GM23338 (cell line): ENCODE results near the gene RAD51B. TPM values are rescaled to one million over a fixed set of nuclear protein-coding genes. Genes with fewer than 3 reads are reported as not detected.

ENCODE experiments used
- ATAC-seq: fragments of 200-7000 bp; cut with Tn5 transposase; 3 replicates; pipeline ENCODE4 v1.9.1; 2020
- DNase-seq: peaks from one replicate; pipeline ENCODE4 v3.0.0-alpha.2; 2015; ENCODE audit warnings: low spot score
- H2AFZ ChIP-seq: fragments of 200-600 bp; sonication (generic); 2 replicates; pipeline ENCODE4 v1.8.0; 2016; ENCODE audit warnings: antibody characterized with exemption, mild to moderate bottlenecking, moderate library complexity
- H3F3A ChIP-seq: fragments of 200-600 bp; sonication (generic); replicated peaks from 2 replicates; pipeline ENCODE4 v1.8.0; 2017; ENCODE audit warnings: antibody characterized with exemption, mixed run types, low read depth
- H3K27ac ChIP-seq: fragments of 200-600 bp; sonication (generic); 2 replicates; pipeline ENCODE4 v1.6.1; 2016; ENCODE audit warnings: low read depth
- H3K27me3 ChIP-seq: fragments of 200-600 bp; sonication (generic); 2 replicates; pipeline ENCODE4 v1.8.0; 2016; ENCODE audit warnings: mild to moderate bottlenecking, mixed run types, moderate library complexity; ENCODE audit not compliant: insufficient read depth
- H3K36me3 ChIP-seq: fragments of 200-600 bp; sonication (generic); 2 replicates; pipeline ENCODE4 v1.8.0; 2016; ENCODE audit warnings: mild to moderate bottlenecking; ENCODE audit not compliant: insufficient read depth
- H3K4me1 ChIP-seq: fragments of 200-600 bp; sonication (generic); 2 replicates; pipeline ENCODE4 v1.8.0; 2016; ENCODE audit warnings: mild to moderate bottlenecking, moderate library complexity; ENCODE audit not compliant: insufficient read depth
- H3K4me2 ChIP-seq: fragments of 200-600 bp; sonication (generic); 2 replicates; pipeline ENCODE4 v1.7.1; 2017; ENCODE audit warnings: mixed run types
- H3K4me3 ChIP-seq: fragments of 200-600 bp; sonication (generic); 2 replicates; pipeline ENCODE4 v1.6.1; 2016; ENCODE audit warnings: mixed run types
- H3K79me2 ChIP-seq: fragments of 200-600 bp; sonication (generic); replicated peaks from 2 replicates; pipeline ENCODE4 v1.8.0; 2017; ENCODE audit warnings: mild to moderate bottlenecking; ENCODE audit not compliant: insufficient read depth
- H3K9me2 ChIP-seq: fragments of 200-600 bp; sonication (generic); 2 replicates; pipeline ENCODE4 v1.8.0; 2017; ENCODE audit not compliant: insufficient read depth
- H4K20me1 ChIP-seq: fragments of 200-600 bp; sonication (generic); replicated peaks from 2 replicates; pipeline ENCODE4 v1.8.0; 2017; ENCODE audit warnings: mild to moderate bottlenecking; ENCODE audit not compliant: insufficient read depth
- H3K27ac Mint-ChIP-seq: 2 replicates; pipeline ENCODE4 v1.8.0; 2020; ENCODE audit warnings: inconsistent platforms, mild to moderate bottlenecking, moderate library complexity, mixed read lengths
- H3K27me3 Mint-ChIP-seq: 3 replicates; pipeline ENCODE4 v1.8.0; 2022; ENCODE audit warnings: low read depth, mild to moderate bottlenecking, moderate library complexity, mixed read lengths, inconsistent platforms; ENCODE audit not compliant: insufficient read depth, poor library complexity
- H3K36me3 Mint-ChIP-seq: 3 replicates; pipeline ENCODE4 v1.8.0; 2021; ENCODE audit warnings: low read depth, mild to moderate bottlenecking, inconsistent platforms, moderate library complexity, mixed read lengths
- H3K4me1 Mint-ChIP-seq: 3 replicates; pipeline ENCODE4 v1.8.0; 2020; ENCODE audit warnings: mild to moderate bottlenecking, inconsistent platforms, mixed read lengths
- H3K4me3 Mint-ChIP-seq: 3 replicates; pipeline ENCODE4 v1.8.0; 2021; ENCODE audit warnings: moderate library complexity, mild to moderate bottlenecking, inconsistent platforms, mixed read lengths
- H3K9me3 Mint-ChIP-seq: 3 replicates; pipeline ENCODE4 v1.8.0; 2020; ENCODE audit warnings: moderate library complexity, mild to moderate bottlenecking, inconsistent platforms, mixed read lengths
- CREB1 ChIP-seq: fragments of 250-450 bp; sonication (Bioruptor Pico); IDR thresholded peaks from 2 replicates; pipeline ENCODE4 v1.5.0; 2020; ENCODE audit warnings: low read depth, mild to moderate bottlenecking, moderate library complexity
- EZH2 ChIP-seq: fragments of 200-600 bp; sonication (generic); IDR thresholded peaks from one replicate; pipeline ENCODE4 v1.8.0; 2017; ENCODE audit warnings: antibody characterized with exemption, mild to moderate bottlenecking, low read depth; ENCODE audit not compliant: unreplicated experiment
- EZH2phosphoT487 ChIP-seq: fragments of 200-600 bp; sonication (generic); IDR thresholded peaks from one replicate; pipeline ENCODE4 v1.8.1; 2018; ENCODE audit warnings: antibody characterized with exemption; ENCODE audit not compliant: unreplicated experiment
- JUNB ChIP-seq: IDR thresholded peaks from one replicate; pipeline ENCODE4 v1.6.1; 2016; ENCODE audit warnings: antibody characterized with exemption; ENCODE audit not compliant: unreplicated experiment
- NANOG ChIP-seq: IDR thresholded peaks from 2 replicates; pipeline ENCODE4 v1.6.1; 2016; ENCODE audit warnings: antibody characterized with exemption, borderline replicate concordance
- POLR2AphosphoS5 ChIP-seq: IDR thresholded peaks from 2 replicates; pipeline ENCODE4 v1.6.1; 2016; ENCODE audit warnings: antibody characterized with exemption, low read depth
- REST ChIP-seq: IDR thresholded peaks from one replicate; pipeline ENCODE4 v1.6.1; 2018; ENCODE audit warnings: antibody characterized with exemption; ENCODE audit not compliant: unreplicated experiment
- STAT1 ChIP-seq: IDR thresholded peaks from one replicate; pipeline ENCODE4 v1.6.1; 2016; ENCODE audit warnings: antibody characterized with exemption; ENCODE audit not compliant: unreplicated experiment
- ZNF114 ChIP-seq: fragments of 250-450 bp; sonication (Bioruptor Pico); IDR thresholded peaks from 2 replicates; pipeline ENCODE4 v1.5.0; 2020; ENCODE audit warnings: mild to moderate bottlenecking, moderate library complexity
- ZNF331 ChIP-seq: fragments of 250-450 bp; sonication (Bioruptor Pico); IDR thresholded peaks from 2 replicates; pipeline ENCODE4 v1.5.0; 2020; ENCODE audit warnings: low read depth, mild to moderate bottlenecking, moderate library complexity
- polyA plus RNA-seq: library from polyadenylated mRNA; unstranded; fragments of >200 nt; fragmentation: Nextera tagmentation; extraction: Ambion mirVana; gene quantifications from 2 replicates; pipeline ENCODE4 v1.2.1, GENCODE V29; 2016
- total RNA-seq: library from RNA; depleted of rRNA; stranded (reverse); fragments of >200 nt; shearing (Covaris generic); gene quantifications from 2 replicates; pipeline ENCODE4 v1.2.3, GENCODE V29; 2014
- TF ChIP-seq, protein P1 (sequence below): fragments of 250-450 bp; sonication (Bioruptor Pico); IDR thresholded peaks from 2 replicates; pipeline ENCODE4 v1.5.0; 2020; ENCODE audit warnings: mild to moderate bottlenecking, moderate library complexity
- TF ChIP-seq, protein P2 (sequence below): IDR thresholded peaks from 2 replicates; pipeline ENCODE4 v1.6.1; 2016; ENCODE audit warnings: antibody characterized with exemption
- TF ChIP-seq, protein P3 (sequence below), 2 experiments: fragments of 200-600 bp in 1 of 2; sonication (generic) in 1 of 2; conservative IDR thresholded peaks; 2 replicates each; pipeline versions ENCODE4 v1.5.1 to v1.6.1; 2016 to 2017; ENCODE audit warnings: antibody characterized with exemption in 2 of 2, low read depth in 2 of 2, mild to moderate bottlenecking in 2 of 2, moderate library complexity in 1 of 2

The RAD51B gene
- total and polyA plus RNA-seq, 2 experiments from 2014 or later: 15.7 to 29.1 TPM

GRCh38 chr14:67908052-67908754 lies 88.6 kb downstream of the RAD51B start:
- Histone ChIP-seq H3K4me2 (no peak overlapping the region), H3K4me1 (peaks cover 3% of the 10 kb centered on the region; the same call in 1 of the 2 replicates), H3K27ac (no peak overlapping the region), H3F3A (no peaks in the 10 kb centered on the region), H3K36me3 (no peaks in the 10 kb centered on the region), H4K20me1 (no peaks in the 10 kb centered on the region), H2AFZ (no peak overlapping the region), H3K79me2 (no peaks in the 10 kb centered on the region), H3K9me2 (no peaks in the 10 kb centered on the region), H3K4me3 (no peak overlapping the region), H3K27me3 (no peaks in the 10 kb centered on the region)
- Mint-ChIP-seq H3K9me3 (peaks cover 10% of the 10 kb centered on the region; the same call in 1 of the 3 replicates), H3K4me1 (peaks cover 3% of the 10 kb centered on the region; the same call in 1 of the 3 replicates), H3K27ac (peak overlapping the region; percentile 4; the same call in 1 of the 2 replicates), H3K4me3 (no peak overlapping the region), H3K36me3 (peaks cover 14% of the 10 kb centered on the region; the same call in 2 of the 3 replicates), H3K27me3 (peaks cover 5% of the 10 kb centered on the region)
- no peak for DNase-seq
- ATAC-seq: no peak
- no peak for TF ChIP-seq EZH2
- no peak for TF ChIP-seq EZH2phosphoT487
- no peak for TF ChIP-seq CREB1 (CRISPR knock-in tag)
- no peak for TF ChIP-seq ZNF331 (CRISPR knock-in tag)
- TF ChIP-seq NANOG: no peak
- TF ChIP-seq ZNF114 (CRISPR knock-in tag): no peak
- TF ChIP-seq, protein P1, sequence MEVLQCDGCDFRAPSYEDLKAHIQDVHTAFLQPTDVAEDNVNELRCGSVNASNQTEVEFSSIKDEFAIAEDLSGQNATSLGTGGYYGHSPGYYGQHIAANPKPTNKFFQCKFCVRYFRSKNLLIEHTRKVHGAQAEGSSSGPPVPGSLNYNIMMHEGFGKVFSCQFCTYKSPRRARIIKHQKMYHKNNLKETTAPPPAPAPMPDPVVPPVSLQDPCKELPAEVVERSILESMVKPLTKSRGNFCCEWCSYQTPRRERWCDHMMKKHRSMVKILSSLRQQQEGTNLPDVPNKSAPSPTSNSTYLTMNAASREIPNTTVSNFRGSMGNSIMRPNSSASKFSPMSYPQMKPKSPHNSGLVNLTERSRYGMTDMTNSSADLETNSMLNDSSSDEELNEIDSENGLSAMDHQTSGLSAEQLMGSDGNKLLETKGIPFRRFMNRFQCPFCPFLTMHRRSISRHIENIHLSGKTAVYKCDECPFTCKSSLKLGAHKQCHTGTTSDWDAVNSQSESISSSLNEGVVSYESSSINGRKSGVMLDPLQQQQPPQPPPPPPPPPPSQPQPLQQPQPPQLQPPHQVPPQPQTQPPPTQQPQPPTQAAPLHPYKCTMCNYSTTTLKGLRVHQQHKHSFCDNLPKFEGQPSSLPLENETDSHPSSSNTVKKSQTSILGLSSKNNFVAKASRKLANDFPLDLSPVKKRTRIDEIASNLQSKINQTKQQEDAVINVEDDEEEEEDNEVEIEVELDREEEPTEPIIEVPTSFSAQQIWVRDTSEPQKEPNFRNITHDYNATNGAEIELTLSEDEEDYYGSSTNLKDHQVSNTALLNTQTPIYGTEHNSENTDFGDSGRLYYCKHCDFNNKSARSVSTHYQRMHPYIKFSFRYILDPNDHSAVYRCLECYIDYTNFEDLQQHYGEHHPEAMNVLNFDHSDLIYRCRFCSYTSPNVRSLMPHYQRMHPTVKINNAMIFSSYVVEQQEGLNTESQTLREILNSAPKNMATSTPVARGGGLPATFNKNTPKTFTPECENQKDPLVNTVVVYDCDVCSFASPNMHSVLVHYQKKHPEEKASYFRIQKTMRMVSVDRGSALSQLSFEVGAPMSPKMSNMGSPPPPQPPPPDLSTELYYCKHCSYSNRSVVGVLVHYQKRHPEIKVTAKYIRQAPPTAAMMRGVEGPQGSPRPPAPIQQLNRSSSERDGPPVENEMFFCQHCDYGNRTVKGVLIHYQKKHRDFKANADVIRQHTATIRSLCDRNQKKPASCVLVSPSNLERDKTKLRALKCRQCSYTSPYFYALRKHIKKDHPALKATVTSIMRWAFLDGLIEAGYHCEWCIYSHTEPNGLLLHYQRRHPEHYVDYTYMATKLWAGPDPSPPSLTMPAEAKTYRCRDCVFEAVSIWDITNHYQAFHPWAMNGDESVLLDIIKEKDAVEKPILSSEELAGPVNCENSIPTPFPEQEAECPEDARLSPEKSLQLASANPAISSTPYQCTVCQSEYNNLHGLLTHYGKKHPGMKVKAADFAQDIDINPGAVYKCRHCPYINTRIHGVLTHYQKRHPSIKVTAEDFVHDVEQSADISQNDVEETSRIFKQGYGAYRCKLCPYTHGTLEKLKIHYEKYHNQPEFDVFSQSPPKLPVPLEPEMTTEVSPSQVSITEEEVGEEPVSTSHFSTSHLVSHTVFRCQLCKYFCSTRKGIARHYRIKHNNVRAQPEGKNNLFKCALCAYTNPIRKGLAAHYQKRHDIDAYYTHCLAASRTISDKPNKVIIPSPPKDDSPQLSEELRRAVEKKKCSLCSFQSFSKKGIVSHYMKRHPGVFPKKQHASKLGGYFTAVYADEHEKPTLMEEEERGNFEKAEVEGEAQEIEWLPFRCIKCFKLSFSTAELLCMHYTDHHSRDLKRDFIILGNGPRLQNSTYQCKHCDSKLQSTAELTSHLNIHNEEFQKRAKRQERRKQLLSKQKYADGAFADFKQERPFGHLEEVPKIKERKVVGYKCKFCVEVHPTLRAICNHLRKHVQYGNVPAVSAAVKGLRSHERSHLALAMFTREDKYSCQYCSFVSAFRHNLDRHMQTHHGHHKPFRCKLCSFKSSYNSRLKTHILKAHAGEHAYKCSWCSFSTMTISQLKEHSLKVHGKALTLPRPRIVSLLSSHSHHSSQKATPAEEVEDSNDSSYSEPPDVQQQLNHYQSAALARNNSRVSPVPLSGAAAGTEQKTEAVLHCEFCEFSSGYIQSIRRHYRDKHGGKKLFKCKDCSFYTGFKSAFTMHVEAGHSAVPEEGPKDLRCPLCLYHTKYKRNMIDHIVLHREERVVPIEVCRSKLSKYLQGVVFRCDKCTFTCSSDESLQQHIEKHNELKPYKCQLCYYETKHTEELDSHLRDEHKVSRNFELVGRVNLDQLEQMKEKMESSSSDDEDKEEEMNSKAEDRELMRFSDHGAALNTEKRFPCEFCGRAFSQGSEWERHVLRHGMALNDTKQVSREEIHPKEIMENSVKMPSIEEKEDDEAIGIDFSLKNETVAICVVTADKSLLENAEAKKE (CRISPR knock-in tag): no peak
- TF ChIP-seq, protein P2, sequence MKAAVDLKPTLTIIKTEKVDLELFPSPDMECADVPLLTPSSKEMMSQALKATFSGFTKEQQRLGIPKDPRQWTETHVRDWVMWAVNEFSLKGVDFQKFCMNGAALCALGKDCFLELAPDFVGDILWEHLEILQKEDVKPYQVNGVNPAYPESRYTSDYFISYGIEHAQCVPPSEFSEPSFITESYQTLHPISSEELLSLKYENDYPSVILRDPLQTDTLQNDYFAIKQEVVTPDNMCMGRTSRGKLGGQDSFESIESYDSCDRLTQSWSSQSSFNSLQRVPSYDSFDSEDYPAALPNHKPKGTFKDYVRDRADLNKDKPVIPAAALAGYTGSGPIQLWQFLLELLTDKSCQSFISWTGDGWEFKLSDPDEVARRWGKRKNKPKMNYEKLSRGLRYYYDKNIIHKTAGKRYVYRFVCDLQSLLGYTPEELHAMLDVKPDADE: no peak
- TF ChIP-seq STAT1: no peak
- no peak for TF ChIP-seq POLR2AphosphoS5
- TF ChIP-seq, protein P3, sequence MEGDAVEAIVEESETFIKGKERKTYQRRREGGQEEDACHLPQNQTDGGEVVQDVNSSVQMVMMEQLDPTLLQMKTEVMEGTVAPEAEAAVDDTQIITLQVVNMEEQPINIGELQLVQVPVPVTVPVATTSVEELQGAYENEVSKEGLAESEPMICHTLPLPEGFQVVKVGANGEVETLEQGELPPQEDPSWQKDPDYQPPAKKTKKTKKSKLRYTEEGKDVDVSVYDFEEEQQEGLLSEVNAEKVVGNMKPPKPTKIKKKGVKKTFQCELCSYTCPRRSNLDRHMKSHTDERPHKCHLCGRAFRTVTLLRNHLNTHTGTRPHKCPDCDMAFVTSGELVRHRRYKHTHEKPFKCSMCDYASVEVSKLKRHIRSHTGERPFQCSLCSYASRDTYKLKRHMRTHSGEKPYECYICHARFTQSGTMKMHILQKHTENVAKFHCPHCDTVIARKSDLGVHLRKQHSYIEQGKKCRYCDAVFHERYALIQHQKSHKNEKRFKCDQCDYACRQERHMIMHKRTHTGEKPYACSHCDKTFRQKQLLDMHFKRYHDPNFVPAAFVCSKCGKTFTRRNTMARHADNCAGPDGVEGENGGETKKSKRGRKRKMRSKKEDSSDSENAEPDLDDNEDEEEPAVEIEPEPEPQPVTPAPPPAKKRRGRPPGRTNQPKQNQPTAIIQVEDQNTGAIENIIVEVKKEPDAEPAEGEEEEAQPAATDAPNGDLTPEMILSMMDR (conservative IDR thresholded peaks at IDR 0.05; ENCODE audit: low read depth in 2 of 2): no peak
- no peak for TF ChIP-seq REST
- TF ChIP-seq JUNB: no peak
